ENCODE measurements around the gene TTC23.
A peak's percentile ranks its signal among the peaks of the same experiment; 100 is the strongest.

Gene TTC23

GRCh38 chr15:99249270-99249841 is at the start of gene TTC23:
Gene TTC23, minus strand, starts transcription at chr15:99249581. Its CDS starts 20,869 bp downstream, at chr15:99228712.
- H3K4me3 ChIP-seq (ENCODE audit: low read depth in 1 of 2, low read length in 2 of 2), result peak within 1 kb of the TSS; percentile 79 to 84
- peak within 1 kb of the TSS; percentile 99 for H3K27ac ChIP-seq (ENCODE audit: low read depth, low read length)
- H3K4me1 ChIP-seq (ENCODE audit: insufficient read depth, low read length), result peaks cover 18% of the 10 kb centered on the region
- H3K36me3 ChIP-seq (ENCODE audit: insufficient read depth, low read length), result no peaks in the 10 kb centered on the region
- no peaks in the 10 kb centered on the region for H3K9me3 ChIP-seq (ENCODE audit: low read length)
- peak within 1 kb of the TSS; percentile 88 for H3K9ac ChIP-seq (ENCODE audit: low read length)
- no peaks in the 10 kb centered on the region for H3K27me3 ChIP-seq (ENCODE audit: control insufficient read depth in 1 of 2, insufficient read depth in 2 of 2, low read length in 2 of 2)

GRCh38 chr15:99296386-99296785 is 47.0 kb upstream of the TTC23 start:
- H3K4me3 ChIP-seq (ENCODE audit: low read depth in 1 of 2, low read length in 2 of 2), result no peak overlapping the region
- H3K27ac ChIP-seq (ENCODE audit: low read depth, low read length), result no peak overlapping the region
- no peak overlapping the region for H3K9ac ChIP-seq (ENCODE audit: low read length)
- H3K9me3 ChIP-seq (ENCODE audit: low read length), result no peaks in the 10 kb centered on the region
- H3K27me3 ChIP-seq (ENCODE audit: control insufficient read depth in 1 of 2, insufficient read depth in 2 of 2, low read length in 2 of 2), result no peaks in the 10 kb centered on the region
- peaks cover 16% of the 10 kb centered on the region for H3K4me1 ChIP-seq (ENCODE audit: insufficient read depth, low read length)
- no peaks in the 10 kb centered on the region for H3K36me3 ChIP-seq (ENCODE audit: insufficient read depth, low read length)

DNA sequence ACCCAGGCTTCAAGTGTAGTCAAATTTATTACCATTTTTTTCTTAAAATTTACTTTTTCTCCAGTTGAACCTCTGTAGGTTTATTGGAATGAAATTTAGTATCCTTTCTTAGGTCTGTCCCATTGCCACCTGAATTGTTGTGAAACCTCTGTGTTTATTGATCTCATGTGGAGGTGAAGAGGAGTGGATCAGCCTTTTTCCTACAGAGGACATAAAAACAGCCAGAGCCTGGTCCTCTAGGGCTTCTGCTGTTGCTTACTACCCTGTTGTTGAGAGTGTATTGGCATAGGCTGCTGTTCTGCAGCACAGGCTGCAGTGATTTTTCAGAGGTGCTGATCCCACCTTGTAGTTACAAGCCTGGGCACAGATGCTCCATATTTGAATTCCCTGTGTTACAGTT is 46.5 kb upstream of the TTC23 start:
- Histone ChIP-seq H3K4me3 (ENCODE audit: low read depth in 1 of 2, low read length in 2 of 2) (no peak overlapping the region), H3K4me1 (ENCODE audit: insufficient read depth, low read length) (peaks cover 16% of the 10 kb centered on the region), H3K9me3 (ENCODE audit: low read length) (no peaks in the 10 kb centered on the region), H3K9ac (ENCODE audit: low read length) (no peak overlapping the region), H3K27ac (ENCODE audit: low read depth, low read length) (no peak overlapping the region), H3K36me3 (ENCODE audit: insufficient read depth, low read length) (no peaks in the 10 kb centered on the region), H3K27me3 (ENCODE audit: control insufficient read depth in 1 of 2, insufficient read depth in 2 of 2, low read length in 2 of 2) (no peaks in the 10 kb centered on the region)

DNA sequence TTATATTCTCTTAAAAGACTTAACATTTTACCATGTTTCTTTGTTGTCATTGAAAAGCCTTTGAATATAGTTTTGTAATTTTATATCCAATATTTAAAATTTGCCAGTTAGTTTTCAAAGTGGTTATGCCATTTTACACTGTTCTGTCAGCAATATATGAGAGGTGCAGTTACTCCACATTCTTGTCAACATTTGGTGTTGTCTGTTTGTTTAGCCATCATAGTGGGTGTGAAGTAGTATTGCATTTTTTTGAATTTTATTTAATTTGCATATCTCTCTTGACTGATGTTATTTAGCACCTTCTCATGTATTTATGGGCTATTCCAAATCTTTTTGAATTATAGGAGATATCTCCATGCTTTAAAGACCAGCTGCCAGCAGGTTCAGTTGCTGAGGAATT is 42.3 kb upstream of the TTC23 start:
- H3K4me3 ChIP-seq (ENCODE audit: low read depth in 1 of 2, low read length in 2 of 2), result no peak overlapping the region
- H3K27ac ChIP-seq (ENCODE audit: low read depth, low read length), result no peak overlapping the region
- H3K27me3 ChIP-seq (ENCODE audit: control insufficient read depth in 1 of 2, insufficient read depth in 2 of 2, low read length in 2 of 2), result no peaks in the 10 kb centered on the region
- no peaks in the 10 kb centered on the region for H3K36me3 ChIP-seq (ENCODE audit: insufficient read depth, low read length)
- no peaks in the 10 kb centered on the region for H3K9me3 ChIP-seq (ENCODE audit: low read length)
- H3K9ac ChIP-seq (ENCODE audit: low read length), result no peak overlapping the region
- H3K4me1 ChIP-seq (ENCODE audit: insufficient read depth, low read length), result peaks cover 10% of the 10 kb centered on the region

DNA sequence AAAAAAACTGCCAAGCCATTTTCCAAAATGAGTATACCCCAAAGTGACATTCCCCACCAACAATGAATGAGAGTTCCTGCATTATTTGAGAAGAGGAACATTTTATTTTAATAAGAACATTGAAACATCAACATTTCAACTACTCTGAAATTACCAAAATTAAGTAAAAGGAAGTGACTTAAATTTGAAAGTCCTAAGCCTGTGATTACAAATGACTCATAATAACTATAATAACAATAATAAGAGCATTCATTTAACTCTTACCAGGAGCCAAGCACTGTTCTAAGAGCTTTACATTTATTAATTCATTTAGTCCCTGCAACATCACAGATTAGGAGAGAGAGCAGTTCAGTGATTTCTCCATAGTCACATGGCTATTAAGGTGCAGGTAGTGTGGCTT is 34.3 kb upstream of the TTC23 start:
- no peak overlapping the region for H3K27ac ChIP-seq (ENCODE audit: low read depth, low read length)
- no peaks in the 10 kb centered on the region for H3K9me3 ChIP-seq (ENCODE audit: low read length)
- H3K36me3 ChIP-seq (ENCODE audit: insufficient read depth, low read length), result no peaks in the 10 kb centered on the region
- H3K27me3 ChIP-seq (ENCODE audit: control insufficient read depth in 1 of 2, insufficient read depth in 2 of 2, low read length in 2 of 2), result no peaks in the 10 kb centered on the region
- H3K4me1 ChIP-seq (ENCODE audit: insufficient read depth, low read length), result no peaks in the 10 kb centered on the region
- no peak overlapping the region for H3K9ac ChIP-seq (ENCODE audit: low read length)
- H3K4me3 ChIP-seq (ENCODE audit: low read depth in 1 of 2, low read length in 2 of 2), result no peak overlapping the region

DNA sequence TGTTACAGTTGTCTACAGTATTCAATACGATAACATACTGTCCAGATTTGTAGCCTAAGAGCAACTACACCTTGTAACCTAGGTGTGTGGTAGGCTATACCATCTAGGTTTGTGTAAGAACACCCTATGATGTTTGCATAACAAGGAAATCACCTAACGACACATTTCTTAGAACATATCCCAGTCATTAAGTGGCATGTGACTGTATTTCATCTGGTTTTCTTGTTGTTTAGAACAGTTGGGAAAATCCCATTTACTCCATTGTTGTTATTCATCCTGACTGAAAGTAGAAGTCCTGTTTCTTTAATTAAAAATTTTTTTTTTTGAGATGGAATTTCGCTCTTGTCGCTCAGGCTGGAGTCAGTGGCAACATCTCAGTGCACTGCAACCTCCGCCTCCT is 33.2 kb upstream of the TTC23 start:
- no peak overlapping the region for H3K27ac ChIP-seq (ENCODE audit: low read depth, low read length)
- H3K9ac ChIP-seq (ENCODE audit: low read length), result no peak overlapping the region
- H3K36me3 ChIP-seq (ENCODE audit: insufficient read depth, low read length), result no peaks in the 10 kb centered on the region
- H3K4me1 ChIP-seq (ENCODE audit: insufficient read depth, low read length), result no peaks in the 10 kb centered on the region
- no peak overlapping the region for H3K4me3 ChIP-seq (ENCODE audit: low read depth in 1 of 2, low read length in 2 of 2)
- H3K27me3 ChIP-seq (ENCODE audit: control insufficient read depth in 1 of 2, insufficient read depth in 2 of 2, low read length in 2 of 2), result no peaks in the 10 kb centered on the region
- no peaks in the 10 kb centered on the region for H3K9me3 ChIP-seq (ENCODE audit: low read length)

- H3K36me3 ChIP-seq (ENCODE audit: insufficient read depth, low read length), result no peaks in the 10 kb centered on the region
- no peak overlapping the region for H3K27ac ChIP-seq (ENCODE audit: low read depth, low read length)
- H3K4me1 ChIP-seq (ENCODE audit: insufficient read depth, low read length), result no peaks in the 10 kb centered on the region
- no peak overlapping the region for H3K4me3 ChIP-seq (ENCODE audit: low read depth in 1 of 2, low read length in 2 of 2)
- H3K27me3 ChIP-seq (ENCODE audit: control insufficient read depth in 1 of 2, insufficient read depth in 2 of 2, low read length in 2 of 2), result no peaks in the 10 kb centered on the region
- no peaks in the 10 kb centered on the region for H3K9me3 ChIP-seq (ENCODE audit: low read length)
- H3K9ac ChIP-seq (ENCODE audit: low read length), result no peak overlapping the region
Measured at GRCh38 chr15:99282121-99282520, 32.7 kb upstream of the TTC23 start.

GRCh38 chr15:99279827-99280226 is 30.4 kb upstream of the TTC23 start:
- Histone ChIP-seq H3K9ac (ENCODE audit: low read length) (no peak overlapping the region), H3K27me3 (ENCODE audit: control insufficient read depth in 1 of 2, insufficient read depth in 2 of 2, low read length in 2 of 2) (no peaks in the 10 kb centered on the region), H3K4me1 (ENCODE audit: insufficient read depth, low read length) (no peaks in the 10 kb centered on the region), H3K36me3 (ENCODE audit: insufficient read depth, low read length) (no peaks in the 10 kb centered on the region), H3K9me3 (ENCODE audit: low read length) (no peaks in the 10 kb centered on the region), H3K27ac (ENCODE audit: low read depth, low read length) (no peak overlapping the region), H3K4me3 (ENCODE audit: low read depth in 1 of 2, low read length in 2 of 2) (no peak overlapping the region)

- no peaks in the 10 kb centered on the region for H3K27me3 ChIP-seq (ENCODE audit: control insufficient read depth in 1 of 2, insufficient read depth in 2 of 2, low read length in 2 of 2)
- no peak overlapping the region for H3K9ac ChIP-seq (ENCODE audit: low read length)
- H3K4me3 ChIP-seq (ENCODE audit: low read depth in 1 of 2, low read length in 2 of 2), result no peak overlapping the region
- H3K27ac ChIP-seq (ENCODE audit: low read depth, low read length), result no peak overlapping the region
- no peaks in the 10 kb centered on the region for H3K9me3 ChIP-seq (ENCODE audit: low read length)
- no peaks in the 10 kb centered on the region for H3K4me1 ChIP-seq (ENCODE audit: insufficient read depth, low read length)
- no peaks in the 10 kb centered on the region for H3K36me3 ChIP-seq (ENCODE audit: insufficient read depth, low read length)
Measured at GRCh38 chr15:99279290-99279689, 29.9 kb upstream of the TTC23 start.

DNA sequence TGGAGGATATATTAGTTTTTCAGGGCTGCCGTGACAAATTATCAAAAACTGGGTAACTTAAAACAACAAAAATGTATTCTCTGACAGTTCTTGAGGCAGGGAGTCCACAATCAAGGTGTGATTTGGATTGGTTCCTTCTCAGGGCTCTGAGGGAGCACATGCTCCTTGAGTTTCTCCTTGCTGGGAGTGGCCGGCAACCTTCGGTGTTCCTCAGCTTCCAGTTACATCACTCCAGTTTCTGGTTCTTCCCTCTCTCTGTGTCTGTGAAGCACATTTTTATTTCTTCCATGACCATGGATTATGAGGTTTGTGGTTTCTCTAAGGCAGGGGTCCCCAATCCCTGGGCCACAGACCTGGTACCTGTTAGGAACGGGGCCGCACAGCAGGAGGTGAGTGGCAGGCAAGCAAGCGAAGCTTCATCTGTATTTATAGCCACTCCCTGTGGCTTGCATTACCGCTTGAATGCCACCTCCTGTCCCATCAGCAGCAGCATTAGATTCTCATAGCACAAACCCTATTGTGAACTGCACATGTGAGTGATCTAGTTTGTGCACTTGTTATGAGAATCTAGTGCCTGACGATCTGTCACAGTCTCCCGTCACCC is 26.2 kb upstream of the TTC23 start:
- H3K9ac ChIP-seq (ENCODE audit: low read length), result no peak overlapping the region

GRCh38 chr15:99275061-99275460 is 25.7 kb upstream of the TTC23 start:
- Histone ChIP-seq H3K4me1 (ENCODE audit: insufficient read depth, low read length) (no peaks in the 10 kb centered on the region), H3K36me3 (ENCODE audit: insufficient read depth, low read length) (no peaks in the 10 kb centered on the region), H3K27ac (ENCODE audit: low read depth, low read length) (no peak overlapping the region), H3K4me3 (ENCODE audit: low read depth in 1 of 2, low read length in 2 of 2) (no peak overlapping the region), H3K9me3 (ENCODE audit: low read length) (no peaks in the 10 kb centered on the region), H3K9ac (ENCODE audit: low read length) (no peak overlapping the region), H3K27me3 (ENCODE audit: control insufficient read depth in 1 of 2, insufficient read depth in 2 of 2, low read length in 2 of 2) (no peaks in the 10 kb centered on the region)

More for the DNA sequence above, 26.2 kb upstream of the TTC23 start:
- Histone ChIP-seq H3K27ac (ENCODE audit: low read depth, low read length) (no peak overlapping the region), H3K4me1 (ENCODE audit: insufficient read depth, low read length) (no peaks in the 10 kb centered on the region), H3K4me3 (ENCODE audit: low read depth in 1 of 2, low read length in 2 of 2) (no peak overlapping the region), H3K36me3 (ENCODE audit: insufficient read depth, low read length) (no peaks in the 10 kb centered on the region), H3K27me3 (ENCODE audit: control insufficient read depth in 1 of 2, insufficient read depth in 2 of 2, low read length in 2 of 2) (no peaks in the 10 kb centered on the region), H3K9me3 (ENCODE audit: low read length) (no peaks in the 10 kb centered on the region)

DNA sequence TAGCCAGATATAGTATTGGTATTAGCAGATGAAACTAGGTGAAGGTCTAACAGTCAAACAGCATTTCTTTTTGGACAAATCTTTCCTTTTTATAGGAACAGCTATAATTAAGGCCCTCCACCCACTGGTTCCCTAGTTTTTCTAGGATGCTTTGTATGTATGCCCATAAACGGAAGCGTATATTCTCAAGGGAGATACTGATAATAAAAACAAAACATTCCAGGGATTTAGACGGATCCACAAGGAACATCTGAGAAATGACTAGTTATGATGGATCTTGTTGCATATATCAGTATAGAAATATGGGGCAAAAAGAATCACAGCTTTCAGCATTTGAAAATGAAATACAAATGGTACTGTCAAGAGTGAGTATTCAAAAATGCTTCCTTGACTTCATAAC is 24.4 kb upstream of the TTC23 start:
- no peak overlapping the region for H3K9ac ChIP-seq (ENCODE audit: low read length)
- H3K27ac ChIP-seq (ENCODE audit: low read depth, low read length), result no peak overlapping the region
- no peaks in the 10 kb centered on the region for H3K9me3 ChIP-seq (ENCODE audit: low read length)
- H3K4me1 ChIP-seq (ENCODE audit: insufficient read depth, low read length), result no peaks in the 10 kb centered on the region
- no peaks in the 10 kb centered on the region for H3K36me3 ChIP-seq (ENCODE audit: insufficient read depth, low read length)
- no peak overlapping the region for H3K4me3 ChIP-seq (ENCODE audit: low read depth in 1 of 2, low read length in 2 of 2)
- H3K27me3 ChIP-seq (ENCODE audit: control insufficient read depth in 1 of 2, insufficient read depth in 2 of 2, low read length in 2 of 2), result no peaks in the 10 kb centered on the region
